Uterus (tissue), 2 donors: ENCODE measurements around the gene CXXC5.

Experiments
- POLR2A ChIP-seq, 2 donors: fragments of 450-650 bp; IDR thresholded peaks; one replicate each; pipeline ENCODE4 v1.6.1; 2016; ENCODE audit warnings: antibody characterized with exemption in 2 of 2, mild to moderate bottlenecking in 1 of 2, moderate library complexity in 1 of 2
- TF ChIP-seq, protein P1 (sequence below), 4 experiments: fragments of 200-600 bp in 2 of 4; fragments of 450-650 bp in 2 of 4; sonication (generic) in 2 of 4; IDR thresholded peaks; one replicate each; pipeline ENCODE4 v1.5.1; 2016 to 2019; ENCODE audit warnings: antibody characterized with exemption in 4 of 4, mild to moderate bottlenecking in 2 of 4, moderate library complexity in 1 of 4

DNA sequence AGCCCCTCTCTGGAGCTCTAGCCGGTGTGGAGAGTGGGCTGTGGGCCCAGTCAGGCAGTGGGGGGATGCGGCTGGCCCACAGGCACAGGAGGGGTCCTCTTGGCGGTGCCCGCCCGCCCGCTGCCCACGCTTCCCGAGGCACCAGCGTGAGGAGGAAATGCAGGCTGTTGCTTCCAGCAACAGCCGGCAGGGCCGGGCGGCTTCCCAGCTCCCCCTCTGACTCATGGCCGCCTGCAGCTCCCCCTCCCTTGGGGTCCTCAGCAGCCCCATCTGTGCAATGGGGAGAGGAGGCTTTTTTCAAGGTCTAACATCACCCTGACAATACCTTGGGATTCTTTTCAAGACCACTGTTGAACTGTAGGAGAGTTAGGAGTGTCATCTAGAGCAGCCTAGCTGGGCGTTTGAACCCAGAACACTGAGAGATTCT lies 10.4 kb downstream of the CXXC5 start:
- TF ChIP-seq, protein P1, sequence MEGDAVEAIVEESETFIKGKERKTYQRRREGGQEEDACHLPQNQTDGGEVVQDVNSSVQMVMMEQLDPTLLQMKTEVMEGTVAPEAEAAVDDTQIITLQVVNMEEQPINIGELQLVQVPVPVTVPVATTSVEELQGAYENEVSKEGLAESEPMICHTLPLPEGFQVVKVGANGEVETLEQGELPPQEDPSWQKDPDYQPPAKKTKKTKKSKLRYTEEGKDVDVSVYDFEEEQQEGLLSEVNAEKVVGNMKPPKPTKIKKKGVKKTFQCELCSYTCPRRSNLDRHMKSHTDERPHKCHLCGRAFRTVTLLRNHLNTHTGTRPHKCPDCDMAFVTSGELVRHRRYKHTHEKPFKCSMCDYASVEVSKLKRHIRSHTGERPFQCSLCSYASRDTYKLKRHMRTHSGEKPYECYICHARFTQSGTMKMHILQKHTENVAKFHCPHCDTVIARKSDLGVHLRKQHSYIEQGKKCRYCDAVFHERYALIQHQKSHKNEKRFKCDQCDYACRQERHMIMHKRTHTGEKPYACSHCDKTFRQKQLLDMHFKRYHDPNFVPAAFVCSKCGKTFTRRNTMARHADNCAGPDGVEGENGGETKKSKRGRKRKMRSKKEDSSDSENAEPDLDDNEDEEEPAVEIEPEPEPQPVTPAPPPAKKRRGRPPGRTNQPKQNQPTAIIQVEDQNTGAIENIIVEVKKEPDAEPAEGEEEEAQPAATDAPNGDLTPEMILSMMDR (IDR thresholded peaks at IDR 0.05), result no peak
- TF ChIP-seq POLR2A (IDR thresholded peaks at IDR 0.05), result no peak
